Left ventricle myocardium inferior (tissue), 1 donor: ENCODE data around the gene ATF7. TPM values are rescaled to one million over a fixed set of nuclear protein-coding genes. Genes with fewer than 3 reads are reported as not detected.
"Not testable (repeated sequence)": the region's sequence is repeated elsewhere in the genome, so short reads cannot be mapped to it uniquely, and the experiment has no call there.

Experiments used
- DNase-seq: peaks from one replicate; pipeline ENCODE4 v3.0.0-alpha.2; 2020
- H3K27ac ChIP-seq: fragments of 200-600 bp; replicated peaks from 2 replicates; pipeline ENCODE4 v1.8.0; 2021
- H3K27me3 ChIP-seq: fragments of 200-600 bp; 2 replicates; pipeline ENCODE4 v1.8.0; 2021; ENCODE audit warnings: low read depth
- H3K36me3 ChIP-seq: fragments of 200-600 bp; 2 replicates; pipeline ENCODE4 v1.8.0; 2021
- H3K4me1 ChIP-seq: fragments of 200-600 bp; 2 replicates; pipeline ENCODE4 v1.8.0; 2021
- H3K4me3 ChIP-seq: fragments of 200-600 bp; 2 replicates; pipeline ENCODE4 v1.8.0; 2021; ENCODE audit warnings: mild to moderate bottlenecking, moderate library complexity
- H3K9me3 ChIP-seq: fragments of 200-600 bp; replicated peaks from 2 replicates; pipeline ENCODE4 v1.8.0; 2021
- intact Hi-C: fragments of 100-400 bp; cut with micrococcal nuclease; formaldehyde crosslinking; loops from one replicate; pipeline ENCODE4 v1.11.0; 2022
- total RNA-seq: library from RNA; stranded (reverse); fragmentation: NEBNext Ultra II Directional; extraction: Animal tissue kit (Norgen Biotek cat#: 25700); gene quantifications from one replicate; pipeline ENCODE4 v1.2.1, GENCODE V29; 2021
- TF ChIP-seq, protein P1 (sequence below): fragments of 200-600 bp; IDR thresholded peaks from 2 replicates; pipeline ENCODE4 v1.8.0; 2021; ENCODE audit warnings: antibody characterized with exemption, mild to moderate bottlenecking, borderline replicate concordance
- donor health status: DM: no; HTN: yes; CAD: no; lungs with severe emphysema.

ATF7 gene
- total RNA-seq, 1 donor from 2014 or later = 29.8 TPM

DNA sequence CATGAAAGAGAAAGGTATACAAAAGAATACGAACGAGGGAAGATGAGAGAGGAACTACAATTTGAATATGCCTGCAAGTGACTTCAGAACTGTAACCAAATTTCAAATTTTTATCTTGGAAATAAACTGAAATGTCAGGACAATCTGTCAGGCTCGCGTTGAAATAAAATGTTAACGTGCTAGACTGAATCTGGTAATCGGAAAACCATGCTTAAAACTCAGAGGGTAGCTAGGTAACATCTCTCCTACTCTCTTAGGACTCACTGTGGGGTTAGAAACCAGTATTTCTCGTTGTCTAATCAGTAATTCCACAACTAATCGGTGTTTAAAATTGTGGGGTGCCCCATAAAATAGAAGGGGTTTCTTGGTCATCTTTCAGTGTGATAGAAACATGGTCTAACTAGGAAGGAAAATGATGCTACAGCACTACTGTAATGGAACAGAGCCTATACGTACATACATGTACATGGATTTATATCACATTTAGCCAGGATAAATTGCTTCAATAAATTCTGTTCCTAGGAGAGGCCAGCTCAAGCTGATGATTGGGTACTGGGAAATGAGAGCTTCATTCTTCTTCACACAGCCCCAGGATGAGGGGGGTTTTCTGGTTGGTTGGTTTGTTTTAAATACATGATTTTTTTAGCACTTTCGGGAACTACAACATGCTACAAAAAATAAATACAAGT is 23.9 kb downstream of the ATF7 start:
- Histone ChIP-seq H3K27ac (peak overlapping the region; percentile 84), H3K36me3 (no peaks in the 10 kb centered on the region), H3K9me3 (no peaks in the 10 kb centered on the region), H3K4me1 (peaks cover 73% of the 10 kb centered on the region), H3K4me3 (no peak overlapping the region), H3K27me3 (no peaks in the 10 kb centered on the region)
- intact Hi-C loops = no loop called here
- TF ChIP-seq, protein P1, sequence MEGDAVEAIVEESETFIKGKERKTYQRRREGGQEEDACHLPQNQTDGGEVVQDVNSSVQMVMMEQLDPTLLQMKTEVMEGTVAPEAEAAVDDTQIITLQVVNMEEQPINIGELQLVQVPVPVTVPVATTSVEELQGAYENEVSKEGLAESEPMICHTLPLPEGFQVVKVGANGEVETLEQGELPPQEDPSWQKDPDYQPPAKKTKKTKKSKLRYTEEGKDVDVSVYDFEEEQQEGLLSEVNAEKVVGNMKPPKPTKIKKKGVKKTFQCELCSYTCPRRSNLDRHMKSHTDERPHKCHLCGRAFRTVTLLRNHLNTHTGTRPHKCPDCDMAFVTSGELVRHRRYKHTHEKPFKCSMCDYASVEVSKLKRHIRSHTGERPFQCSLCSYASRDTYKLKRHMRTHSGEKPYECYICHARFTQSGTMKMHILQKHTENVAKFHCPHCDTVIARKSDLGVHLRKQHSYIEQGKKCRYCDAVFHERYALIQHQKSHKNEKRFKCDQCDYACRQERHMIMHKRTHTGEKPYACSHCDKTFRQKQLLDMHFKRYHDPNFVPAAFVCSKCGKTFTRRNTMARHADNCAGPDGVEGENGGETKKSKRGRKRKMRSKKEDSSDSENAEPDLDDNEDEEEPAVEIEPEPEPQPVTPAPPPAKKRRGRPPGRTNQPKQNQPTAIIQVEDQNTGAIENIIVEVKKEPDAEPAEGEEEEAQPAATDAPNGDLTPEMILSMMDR = no peak
- no peak for DNase-seq

DNA sequence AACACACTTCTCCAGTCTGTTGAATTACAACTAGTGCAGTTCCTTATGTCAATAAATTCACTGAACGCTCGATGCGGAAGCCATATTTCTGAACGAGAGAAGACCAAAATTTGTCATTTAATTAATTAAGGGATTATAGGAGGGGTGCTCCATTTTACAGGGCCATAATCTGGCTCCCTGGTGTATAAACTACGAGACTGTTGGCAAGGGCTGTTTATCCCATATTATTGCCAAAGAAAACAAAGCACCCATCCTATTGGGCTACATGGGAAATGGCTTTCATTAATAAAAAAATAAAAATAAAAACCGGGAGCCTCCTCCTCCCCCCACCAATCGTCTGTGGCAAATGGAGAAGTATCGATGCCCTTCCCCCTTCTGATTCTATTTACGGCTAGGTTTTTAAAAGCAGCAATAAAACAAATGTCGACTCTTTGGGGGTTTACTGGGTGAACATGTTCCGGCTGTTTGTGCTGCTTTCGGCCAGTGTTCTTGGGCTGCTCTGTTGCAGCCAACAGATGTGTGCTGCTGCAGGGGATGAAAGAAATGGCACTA is 24.8 kb downstream of the ATF7 start:
- peak overlapping the region; percentile 84 for H3K27ac ChIP-seq

DNA sequence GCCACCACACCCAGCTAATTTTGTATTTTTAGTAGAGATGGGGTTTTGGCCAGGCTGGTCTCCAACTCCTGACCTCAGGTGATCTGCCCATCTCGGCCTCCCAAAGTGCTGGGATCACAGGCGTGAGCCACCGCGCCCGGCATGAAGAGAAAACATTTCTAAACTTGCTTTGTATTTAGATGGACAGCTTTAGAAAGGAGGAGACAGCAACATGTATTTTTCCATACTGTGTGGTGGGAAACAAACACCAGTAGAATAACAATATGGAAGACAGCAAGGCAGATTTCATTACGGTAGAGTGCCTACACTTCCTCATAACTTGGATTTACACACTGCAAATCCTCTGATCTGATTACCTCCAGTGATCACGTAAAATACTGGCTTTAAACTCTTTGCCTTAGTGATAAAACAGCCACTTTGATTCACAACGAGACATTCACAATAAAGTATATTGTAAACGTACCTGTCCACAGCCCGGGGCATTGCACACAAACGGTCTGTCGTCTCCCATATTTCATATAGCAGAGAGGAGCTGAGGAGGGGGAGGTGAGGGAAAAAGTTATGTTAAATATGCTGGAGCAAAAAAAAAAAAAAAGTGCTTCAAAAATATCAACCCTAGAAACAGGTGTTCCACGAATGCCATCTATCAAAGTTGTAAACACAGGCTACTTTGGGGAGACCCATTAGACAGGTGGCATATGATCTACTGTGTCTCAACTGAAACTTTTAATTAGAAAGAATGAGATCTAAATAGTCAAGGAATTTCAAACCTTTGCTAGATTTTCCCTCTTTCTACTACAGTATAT is 25.5 kb downstream of the ATF7 start:
- Histone ChIP-seq H3K36me3 (no peaks in the 10 kb centered on the region), H3K27ac (peak overlapping the region; percentile 84), H3K4me3 (peak overlapping the region; percentile 40), H3K27me3 (no peaks in the 10 kb centered on the region), H3K9me3 (no peaks in the 10 kb centered on the region), H3K4me1 (peaks cover 90% of the 10 kb centered on the region)
- intact Hi-C loops = no loop called here
- DNase-seq = no peak
- TF ChIP-seq, protein P1 = no peak

More for the DNA sequence above, 24.8 kb downstream of the ATF7 start:
- Histone ChIP-seq H3K4me1 (peaks cover 83% of the 10 kb centered on the region), H3K27me3 (no peaks in the 10 kb centered on the region), H3K9me3 (no peaks in the 10 kb centered on the region), H3K4me3 (peak overlapping the region; percentile 40), H3K36me3 (no peaks in the 10 kb centered on the region)
- TF ChIP-seq, protein P1 = no peak
- intact Hi-C loops = no loop called here
- DNase-seq = no peak

DNA sequence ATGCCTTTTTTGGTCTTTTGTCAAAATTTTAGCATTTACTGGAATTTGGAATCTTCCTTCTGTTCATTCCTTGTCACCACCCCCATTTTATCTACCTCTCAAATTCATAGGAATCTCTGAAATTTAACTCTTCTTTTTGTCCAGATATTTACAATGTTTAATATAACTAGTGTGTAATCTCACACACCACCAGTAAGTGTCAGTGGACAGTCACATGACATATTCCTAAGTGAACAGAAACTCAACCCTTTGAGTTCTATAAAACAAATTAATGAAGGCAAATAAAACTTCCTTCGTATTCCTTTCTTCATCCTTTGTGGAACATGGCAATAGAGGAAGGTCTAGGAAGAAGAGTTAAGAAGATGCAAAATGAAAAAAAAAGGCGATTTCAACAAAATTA is 26.6 kb downstream of the ATF7 start:
- H3K27ac ChIP-seq = peak overlapping the region; percentile 84

DNA sequence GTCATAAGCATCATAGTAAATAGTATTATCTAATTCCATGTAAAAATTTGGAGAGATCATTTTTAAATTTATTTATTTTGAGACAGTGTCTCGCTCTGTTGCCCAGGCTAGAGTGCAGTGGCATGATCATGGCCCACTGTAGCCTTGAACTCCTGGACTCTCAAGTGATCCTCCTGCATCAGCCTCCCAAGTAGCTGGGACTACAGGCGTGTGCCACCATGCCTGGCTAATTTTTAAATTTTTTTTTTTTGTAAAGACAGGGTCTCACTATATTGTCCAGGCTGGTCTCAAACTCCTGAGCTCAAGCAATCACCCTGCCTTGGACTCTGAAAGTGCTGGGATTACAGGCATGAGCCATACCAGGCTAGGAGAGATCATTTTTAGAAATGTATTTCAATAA is 27.2 kb downstream of the ATF7 start:
- H3K4me3 ChIP-seq, H3K27me3 ChIP-seq, H3K9me3 ChIP-seq, DNase-seq, H3K36me3 ChIP-seq, intact Hi-C loops: not testable (repeated sequence)
- Histone ChIP-seq H3K4me1 (peaks cover 99% of the 10 kb centered on the region), H3K27ac (peak overlapping the region; percentile 84)

More for the DNA sequence above, 26.6 kb downstream of the ATF7 start:
- no peaks in the 10 kb centered on the region for H3K27me3 ChIP-seq
- no peak overlapping the region for H3K4me3 ChIP-seq
- no peaks in the 10 kb centered on the region for H3K36me3 ChIP-seq
- DNase-seq = no peak
- peaks cover 99% of the 10 kb centered on the region for H3K4me1 ChIP-seq
- TF ChIP-seq, protein P1 = peak; percentile 35
- intact Hi-C loops = no loop called here
- H3K9me3 ChIP-seq = no peaks in the 10 kb centered on the region
